HFFc6 (cell line): Measurements from ENCODE around the gene MED8. TPM values are rescaled to one million over a fixed set of nuclear protein-coding genes. Genes with fewer than 3 reads are reported as not detected.

ENCODE experiments used
- DNase-seq: peaks from one replicate; pipeline ENCODE4 v3.0.0-alpha.2; 2018
- H3K27ac Mint-ChIP-seq: 2 replicates; pipeline ENCODE4 v1.8.0; 2020; ENCODE audit warnings: mild to moderate bottlenecking, mixed read lengths
- H3K27me3 Mint-ChIP-seq: 2 replicates; pipeline ENCODE4 v1.8.0; 2021; ENCODE audit warnings: mild to moderate bottlenecking, moderate library complexity, mixed read lengths; ENCODE audit not compliant: insufficient read depth
- H3K36me3 Mint-ChIP-seq: 2 replicates; pipeline ENCODE4 v1.8.0; 2021; ENCODE audit warnings: low read depth, mixed read lengths
- H3K4me1 Mint-ChIP-seq: 2 replicates; pipeline ENCODE4 v1.8.0; 2020; ENCODE audit warnings: low read depth, mixed read lengths
- H3K4me3 Mint-ChIP-seq: 2 replicates; pipeline ENCODE4 v1.8.0; 2020; ENCODE audit warnings: mild to moderate bottlenecking, moderate library complexity, mixed read lengths
- H3K9me3 Mint-ChIP-seq: 2 replicates; pipeline ENCODE4 v1.8.0; 2020; ENCODE audit warnings: mild to moderate bottlenecking, mixed read lengths
- CTCF ChIP-seq: fragments of 200-600 bp; sonication (generic); IDR thresholded peaks from 2 replicates; pipeline ENCODE4 v1.5.0; 2021; ENCODE audit warnings: antibody characterized with exemption, mild to moderate bottlenecking
- total RNA-seq, 6 experiments: library from RNA; stranded (reverse); fragmentation: NEBNext Ultra II Directional; extraction: Animal tissue kit (Norgen Biotek cat#: 25700); gene quantifications; 2 replicates in 1 of 6; 3 replicates in 5 of 6; pipeline ENCODE4 v1.2.3, GENCODE V29; 2021

Gene MED8
- total RNA-seq, 6 experiments from 2014 or later: 56.0 to 64.0 (median 60.8) TPM

- DNase-seq: no peak
- Mint-ChIP-seq H3K9me3 (no peaks in the 10 kb centered on the region), H3K36me3 (peaks cover 35% of the 10 kb centered on the region), H3K27ac (peak overlapping the region; percentile 95; the same call in 1 of the 2 replicates), H3K27me3 (peaks cover 10% of the 10 kb centered on the region), H3K4me3 (peak overlapping the region; percentile 95; the same call in 1 of the 2 replicates), H3K4me1 (peaks cover 59% of the 10 kb centered on the region)
- TF ChIP-seq CTCF: no peak
Measured at GRCh38 chr1:43357251-43357650, 32.3 kb downstream of the MED8 start.

- no peaks in the 10 kb centered on the region for H3K9me3 Mint-ChIP-seq
- DNase-seq: no peak
- H3K27me3 Mint-ChIP-seq: peaks cover 8% of the 10 kb centered on the region; the same call in 1 of the 2 replicates
- no peak for TF ChIP-seq CTCF
- peaks cover 41% of the 10 kb centered on the region for H3K4me1 Mint-ChIP-seq
- H3K36me3 Mint-ChIP-seq: peaks cover 11% of the 10 kb centered on the region; the same call in 1 of the 2 replicates
- H3K4me3 Mint-ChIP-seq: no peak overlapping the region
- no peak overlapping the region for H3K27ac Mint-ChIP-seq
Measured at GRCh38 chr1:43354936-43355335, 34.7 kb downstream of the MED8 start.

- DNase-seq: no peak
- H3K27me3 Mint-ChIP-seq: peaks cover 8% of the 10 kb centered on the region
- H3K9me3 Mint-ChIP-seq: no peaks in the 10 kb centered on the region
- no peak overlapping the region for H3K4me3 Mint-ChIP-seq
- H3K27ac Mint-ChIP-seq: no peak overlapping the region
- TF ChIP-seq CTCF: no peak
- peaks cover 41% of the 10 kb centered on the region for H3K4me1 Mint-ChIP-seq
- peaks cover 7% of the 10 kb centered on the region; the same call in 1 of the 2 replicates for H3K36me3 Mint-ChIP-seq
Measured at GRCh38 chr1:43354471-43354870, 35.1 kb downstream of the MED8 start.

GRCh38 chr1:43352881-43353280 lies 36.7 kb downstream of the MED8 start:
- Mint-ChIP-seq H3K9me3 (no peaks in the 10 kb centered on the region), H3K4me1 (peaks cover 43% of the 10 kb centered on the region), H3K27ac (no peak overlapping the region), H3K4me3 (no peak overlapping the region), H3K36me3 (peaks cover 5% of the 10 kb centered on the region; the same call in 1 of the 2 replicates), H3K27me3 (peaks cover 15% of the 10 kb centered on the region)
- no peak for DNase-seq
- TF ChIP-seq CTCF: no peak

- Mint-ChIP-seq H3K36me3 (peaks cover 5% of the 10 kb centered on the region; the same call in 1 of the 2 replicates), H3K9me3 (no peaks in the 10 kb centered on the region), H3K27ac (no peak overlapping the region), H3K4me3 (no peak overlapping the region), H3K4me1 (peaks cover 37% of the 10 kb centered on the region), H3K27me3 (peaks cover 17% of the 10 kb centered on the region)
- TF ChIP-seq CTCF: no peak
- no peak for DNase-seq
Measured at GRCh38 chr1:43352351-43352705, 37.3 kb downstream of the MED8 start.
